Cardiac fibroblast (primary cell): ENCODE data around the gene RIPOR2.

Experiments
- DNase-seq, 2 donors: peaks; one replicate each; pipeline versions ENCODE4 v3.0.0 to v3.0.0-alpha.2; 2010; ENCODE audit warnings: low read depth in 2 of 2
- H3K4me3 ChIP-seq, 2 donors: replicated peaks in 1 of 2; 1 replicate in 1 of 2; 2 replicates in 1 of 2; pipeline ENCODE4 v1.5.1; 2011; ENCODE audit warnings: low read depth in 2 of 2, low read length in 2 of 2, mild to moderate bottlenecking in 2 of 2, moderate library complexity in 1 of 2
- TF ChIP-seq, protein P1 (sequence below): IDR thresholded peaks from one replicate; pipeline ENCODE4 v1.5.1; 2011; ENCODE audit warnings: low read depth, mild to moderate bottlenecking, low read length, inconsistent platforms

RIPOR2 gene

DNA sequence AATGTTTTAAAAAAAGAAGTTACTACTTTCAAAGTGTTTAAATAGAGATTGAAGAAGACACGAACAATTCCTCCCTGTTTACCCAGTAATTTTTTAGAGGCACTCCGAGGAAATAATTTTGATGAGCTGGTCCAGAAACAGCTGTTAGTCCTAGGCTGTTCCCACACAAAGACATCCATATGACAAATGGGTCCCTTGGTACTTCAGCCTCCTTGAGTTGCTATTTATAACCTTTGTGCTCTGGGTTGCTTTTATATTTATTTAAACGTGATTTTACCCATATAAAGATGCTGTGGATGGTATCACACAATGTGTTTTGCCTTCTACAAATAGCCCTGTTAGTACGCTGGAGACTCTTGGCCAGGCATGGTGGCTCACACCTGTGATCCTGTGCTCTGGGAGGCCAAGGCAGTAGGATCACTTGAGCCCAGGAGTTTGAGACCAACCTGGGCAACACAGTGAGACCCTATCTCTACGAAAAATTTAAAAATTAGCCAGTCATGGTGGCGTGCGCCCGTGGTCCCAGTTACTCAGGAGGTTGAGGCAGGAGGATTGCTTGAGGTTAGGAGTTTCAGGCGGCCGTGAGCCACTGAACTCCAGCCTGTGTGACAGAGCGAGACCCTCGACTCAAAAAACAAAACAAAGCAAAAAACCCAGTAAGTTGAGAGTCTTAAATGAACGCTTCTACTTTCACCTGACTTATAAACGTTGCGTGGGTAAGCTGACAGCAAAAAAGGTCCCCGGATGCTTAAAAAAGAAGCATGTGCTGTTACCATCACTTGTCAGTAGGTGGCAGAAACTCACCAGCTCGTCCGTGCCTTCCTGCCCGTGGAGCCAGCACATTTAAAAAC lies 80.1 kb downstream of the RIPOR2 start:
- peak; percentile 85 to 86 for DNase-seq
- H3K4me3 ChIP-seq: no peak overlapping the region
- TF ChIP-seq, protein P1, sequence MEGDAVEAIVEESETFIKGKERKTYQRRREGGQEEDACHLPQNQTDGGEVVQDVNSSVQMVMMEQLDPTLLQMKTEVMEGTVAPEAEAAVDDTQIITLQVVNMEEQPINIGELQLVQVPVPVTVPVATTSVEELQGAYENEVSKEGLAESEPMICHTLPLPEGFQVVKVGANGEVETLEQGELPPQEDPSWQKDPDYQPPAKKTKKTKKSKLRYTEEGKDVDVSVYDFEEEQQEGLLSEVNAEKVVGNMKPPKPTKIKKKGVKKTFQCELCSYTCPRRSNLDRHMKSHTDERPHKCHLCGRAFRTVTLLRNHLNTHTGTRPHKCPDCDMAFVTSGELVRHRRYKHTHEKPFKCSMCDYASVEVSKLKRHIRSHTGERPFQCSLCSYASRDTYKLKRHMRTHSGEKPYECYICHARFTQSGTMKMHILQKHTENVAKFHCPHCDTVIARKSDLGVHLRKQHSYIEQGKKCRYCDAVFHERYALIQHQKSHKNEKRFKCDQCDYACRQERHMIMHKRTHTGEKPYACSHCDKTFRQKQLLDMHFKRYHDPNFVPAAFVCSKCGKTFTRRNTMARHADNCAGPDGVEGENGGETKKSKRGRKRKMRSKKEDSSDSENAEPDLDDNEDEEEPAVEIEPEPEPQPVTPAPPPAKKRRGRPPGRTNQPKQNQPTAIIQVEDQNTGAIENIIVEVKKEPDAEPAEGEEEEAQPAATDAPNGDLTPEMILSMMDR: peak; percentile 84

DNA sequence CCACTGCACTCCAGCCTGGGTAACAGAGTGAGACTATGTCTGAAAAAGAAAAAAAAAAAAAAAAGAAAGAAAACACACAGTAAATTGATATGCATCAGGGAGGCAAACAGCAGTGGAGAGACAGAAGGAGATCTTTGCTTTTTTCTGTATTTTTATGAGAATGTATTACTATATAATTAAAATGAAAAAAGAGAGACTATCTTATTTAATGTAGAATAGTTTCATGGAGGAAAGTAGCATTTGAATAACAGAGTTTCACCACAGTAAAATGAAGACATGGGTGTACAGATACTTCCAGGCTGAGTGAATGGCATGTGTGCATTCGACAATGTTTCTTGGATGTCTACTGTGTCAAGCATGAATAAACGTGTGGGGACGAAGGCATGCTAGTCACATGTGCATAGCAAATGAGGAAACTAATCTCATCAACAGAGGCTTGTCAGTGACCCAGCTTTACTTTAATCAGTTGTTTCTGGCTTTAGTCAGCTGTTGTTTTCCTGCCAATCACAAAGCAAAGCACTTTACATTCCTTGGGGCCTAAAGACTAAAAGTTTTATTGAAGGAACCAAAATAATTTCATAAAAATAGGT lies 81.6 kb downstream of the RIPOR2 start:
- H3K4me3 ChIP-seq: no peak overlapping the region
- TF ChIP-seq, protein P1: no peak
- DNase-seq: no peak

DNA sequence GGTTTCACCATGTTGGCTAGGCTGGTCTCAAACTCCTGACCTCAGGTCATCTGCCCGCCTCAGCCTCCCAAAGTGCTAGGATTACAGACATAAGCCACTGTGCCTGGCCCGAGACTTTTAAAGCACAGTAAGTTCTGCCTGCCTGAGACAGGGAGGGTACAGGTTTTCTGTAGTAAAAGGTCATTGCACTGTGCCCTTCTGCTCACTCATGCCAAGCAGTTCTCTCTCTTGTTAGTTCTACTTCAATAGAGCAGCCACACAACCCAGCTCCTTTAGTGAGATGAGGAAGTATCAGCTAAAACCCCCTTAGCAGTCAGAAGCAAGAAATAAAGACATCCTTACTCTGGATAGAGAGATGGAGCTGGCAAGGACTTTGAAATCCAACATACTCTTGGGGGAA lies 84.7 kb downstream of the RIPOR2 start:
- no peak overlapping the region for H3K4me3 ChIP-seq
- TF ChIP-seq, protein P1: no peak
- no peak for DNase-seq

- DNase-seq: no peak
- TF ChIP-seq, protein P1: no peak
- no peak overlapping the region for H3K4me3 ChIP-seq
Measured at GRCh38 chr6:24849713-24850112, 86.0 kb downstream of the RIPOR2 start.

GRCh38 chr6:24848461-24848860 lies 87.3 kb downstream of the RIPOR2 start:
- H3K4me3 ChIP-seq: no peak overlapping the region
- TF ChIP-seq, protein P1: no peak
- DNase-seq: no peak

DNA sequence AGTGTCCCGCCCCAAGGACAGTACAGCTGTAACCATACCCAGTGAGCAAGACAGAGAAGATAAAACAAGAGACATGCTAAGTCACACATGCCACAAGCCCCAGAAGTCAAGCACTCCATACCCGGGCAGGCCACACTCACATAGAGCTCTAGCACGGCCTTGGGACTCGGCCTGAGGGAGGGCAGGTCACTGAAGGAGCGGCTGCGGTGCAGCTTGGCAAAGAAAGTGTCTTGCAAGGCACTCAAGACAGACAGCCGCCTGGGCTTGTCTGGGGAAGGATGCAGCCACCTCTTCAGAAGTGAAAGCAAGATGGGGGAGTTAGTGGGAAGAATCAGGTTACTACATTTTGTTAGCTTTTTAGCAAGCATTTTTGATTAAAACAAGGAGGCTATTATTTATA lies 88.4 kb downstream of the RIPOR2 start:
- TF ChIP-seq, protein P1: no peak
- no peak overlapping the region for H3K4me3 ChIP-seq
- DNase-seq: no peak
